GM12878 (cell line): ENCODE results near the gene DTX4. TPM values are rescaled to one million over a fixed set of nuclear protein-coding genes. Genes with fewer than 3 reads are reported as not detected.
A peak's percentile ranks its signal among the peaks of the same experiment; 100 is the strongest.

Source experiments
- ASH2L ChIP-seq: fragments of 300-600, 200-600 bp; sonication (generic); IDR thresholded peaks from 2 replicates; pipeline ENCODE4 v1.6.1; 2017; ENCODE audit warnings: low read depth, mild to moderate bottlenecking, borderline replicate concordance
- CTCF ChIP-seq, 3 experiments: IDR thresholded peaks in 2 of 3; conservative IDR thresholded peaks in 1 of 3; 2 replicates each; pipeline ENCODE4 v1.5.1; 2011; ENCODE audit warnings: low read depth in 3 of 3, low read length in 3 of 3, mild to moderate bottlenecking in 3 of 3, control low read depth in 2 of 3, moderate library complexity in 2 of 3, inconsistent platforms in 1 of 3, mixed read lengths in 1 of 3; ENCODE audit not compliant: control insufficient read depth in 2 of 3, insufficient read depth in 1 of 3; ENCODE audit errors: extremely low read depth in 1 of 3
- E4F1 ChIP-seq: fragments of 450-650 bp; IDR thresholded peaks from 2 replicates; pipeline ENCODE4 v1.6.1; 2018; ENCODE audit warnings: borderline replicate concordance, mild to moderate bottlenecking; ENCODE audit not compliant: partially characterized antibody
- JUND ChIP-seq: IDR thresholded peaks from 2 replicates; pipeline ENCODE4 v1.6.1; 2012; ENCODE audit warnings: low read depth, mild to moderate bottlenecking, low read length, improper control_type of control experiment, moderate library complexity
- MEF2B ChIP-seq: fragments of 450-650 bp; IDR thresholded peaks from 2 replicates; pipeline ENCODE4 v1.6.1; 2018; ENCODE audit warnings: mild to moderate bottlenecking, moderate library complexity; ENCODE audit not compliant: partially characterized antibody, poor library complexity, severe bottlenecking
- NFXL1 ChIP-seq: fragments of 450-650 bp; IDR thresholded peaks from 2 replicates; pipeline ENCODE4 v1.6.1; 2017; ENCODE audit warnings: antibody characterized with exemption, mild to moderate bottlenecking, borderline replicate concordance
- NFYB ChIP-seq: IDR thresholded peaks from 2 replicates; pipeline ENCODE4 v1.6.1; 2011; ENCODE audit warnings: low read depth, mild to moderate bottlenecking, low read length, improper control_type of control experiment, moderate library complexity; ENCODE audit not compliant: insufficient read depth
- POLR2AphosphoS5 ChIP-seq: IDR thresholded peaks from 2 replicates; pipeline ENCODE4 v1.6.1; 2011; ENCODE audit warnings: mild to moderate bottlenecking, low read length, inconsistent platforms
- RCOR1 ChIP-seq: conservative IDR thresholded peaks from 2 replicates; pipeline ENCODE4 v1.6.1; 2012; ENCODE audit warnings: low read depth, low read length, improper control_type of control experiment
- REST ChIP-seq: IDR thresholded peaks from 2 replicates; pipeline ENCODE4 v1.6.1; 2012; ENCODE audit warnings: mild to moderate bottlenecking, low read depth, low read length
- STAT1 ChIP-seq: fragments of 450-650 bp; conservative IDR thresholded peaks from 2 replicates; pipeline ENCODE4 v1.6.1; 2014; ENCODE audit warnings: antibody characterized with exemption, mild to moderate bottlenecking
- STAT3 ChIP-seq: IDR thresholded peaks from 2 replicates; pipeline ENCODE4 v1.6.1; 2011; ENCODE audit warnings: low read depth, low read length, improper control_type of control experiment
- ZBTB11 ChIP-seq: fragments of 450-650 bp; formaldehyde crosslinking; IDR thresholded peaks from 2 replicates; pipeline ENCODE4 v1.5.0; 2022; ENCODE audit warnings: mild to moderate bottlenecking, missing genetic modification characterization
- ZNF207 ChIP-seq: fragments of 450-650 bp; IDR thresholded peaks from 2 replicates; pipeline ENCODE4 v1.6.1; 2014; ENCODE audit warnings: antibody characterized with exemption, mild to moderate bottlenecking, borderline replicate concordance
- ZNF24 ChIP-seq: fragments of 450-650 bp; IDR thresholded peaks from 2 replicates; pipeline ENCODE4 v1.6.1; 2017; ENCODE audit warnings: antibody characterized with exemption, mild to moderate bottlenecking
- polyA plus RNA-seq, 11 experiments: library from polyadenylated mRNA; depleted of rRNA in 4 of 11; unstranded in 6 of 11; stranded (reverse) in 5 of 11; fragments of >200 nt; fragmentation: Nextera tagmentation in 4 of 11; fragmentation: Illumina TruSeq in 1 of 11; extraction: Ambion mirVana in 4 of 11; extraction: Trizol in 1 of 11; gene quantifications; 1 replicate in 1 of 11; 2 replicates in 10 of 11; pipeline versions ENCODE4 v1.2.1 to v1.2.3, GENCODE V29; 2011 to 2016; ENCODE audit warnings: inconsistent platforms in 2 of 11, missing spikeins in 2 of 11, low read depth in 1 of 11
- total RNA-seq, 4 experiments: library from RNA; depleted of rRNA in 3 of 4; stranded (reverse); fragments of >200 nt in 3 of 4; fragmentation: Illumina TruSeq in 1 of 4; extraction: Trizol in 1 of 4; gene quantifications; 2 replicates each; pipeline versions ENCODE4 v1.2.1 to v1.2.3, GENCODE V29; 2013 to 2021

Gene DTX4
- total and polyA plus RNA-seq, 10 of the 15 experiments (the other 5 are each of a cell fraction or from before 2014, with no cell fraction given): 3.8 to 25.8 (median 10.5) TPM

GRCh38 chr11:59144579-59145345, 27.2 kb upstream of the DTX4 start (continued):
- TF ChIP-seq ZNF207: peak; percentile 36; the same call in 1 of the 2 replicates
- peak; percentile 38 for TF ChIP-seq MEF2B
- TF ChIP-seq POLR2AphosphoS5: no peak
- TF ChIP-seq E4F1: no peak
- TF ChIP-seq ASH2L: no peak
- no peak for TF ChIP-seq ZNF24
- no peak for TF ChIP-seq RCOR1
- no peak for TF ChIP-seq REST
- no peak for TF ChIP-seq ZBTB11 (CRISPR knock-in tag)
- TF ChIP-seq CTCF (IDR thresholded peaks at IDR 0.05 in 2 of 3, conservative IDR thresholded peaks at IDR 0.05 in 1 of 3; ENCODE audit: control insufficient read depth in 2 of 3, extremely low read depth in 1 of 3, insufficient read depth in 1 of 3, low read depth in 3 of 3, low read length in 3 of 3): peak; percentile 24 to 34 (median 24); a peak in 3 of 6 replicates
- TF ChIP-seq NFXL1: no peak
- no peak for TF ChIP-seq STAT3
- peak; percentile 60; the same call in 1 of the 2 replicates for TF ChIP-seq NFYB
- no peak for TF ChIP-seq JUND
- TF ChIP-seq STAT1: no peak
